Nephron (organoid): ENCODE measurements around the gene CASP7.

Experiments used
- H3K27ac Mint-ChIP-seq, 3 experiments: 2 replicates each; pipeline ENCODE4 v1.8.0; 2020; ENCODE audit warnings: mixed read lengths in 3 of 3, mild to moderate bottlenecking in 2 of 3, moderate library complexity in 1 of 3
- H3K27me3 Mint-ChIP-seq: 2 replicates; pipeline ENCODE4 v1.8.0; 2021; ENCODE audit warnings: low read depth, mild to moderate bottlenecking, moderate library complexity, mixed read lengths
- H3K36me3 Mint-ChIP-seq: 2 replicates; pipeline ENCODE4 v1.8.0; 2020; ENCODE audit warnings: low read depth, mixed read lengths
- H3K4me1 Mint-ChIP-seq: 2 replicates; pipeline ENCODE4 v1.8.0; 2020; ENCODE audit warnings: mixed read lengths
- H3K4me3 Mint-ChIP-seq, 3 experiments: 2 replicates each; pipeline ENCODE4 v1.8.0; 2020; ENCODE audit warnings: mild to moderate bottlenecking in 3 of 3, mixed read lengths in 3 of 3, moderate library complexity in 2 of 3
- H3K9me3 Mint-ChIP-seq: 2 replicates; pipeline ENCODE4 v1.8.0; 2020; ENCODE audit warnings: mixed read lengths
- TF ChIP-seq, protein P1 (sequence below), 3 experiments: fragments of 200-600 bp; sonication (generic); IDR thresholded peaks; one replicate each; pipeline ENCODE4 v1.5.0; 2021; ENCODE audit warnings: antibody characterized with exemption in 3 of 3; ENCODE audit not compliant: unreplicated experiment in 3 of 3

Gene CASP7

DNA sequence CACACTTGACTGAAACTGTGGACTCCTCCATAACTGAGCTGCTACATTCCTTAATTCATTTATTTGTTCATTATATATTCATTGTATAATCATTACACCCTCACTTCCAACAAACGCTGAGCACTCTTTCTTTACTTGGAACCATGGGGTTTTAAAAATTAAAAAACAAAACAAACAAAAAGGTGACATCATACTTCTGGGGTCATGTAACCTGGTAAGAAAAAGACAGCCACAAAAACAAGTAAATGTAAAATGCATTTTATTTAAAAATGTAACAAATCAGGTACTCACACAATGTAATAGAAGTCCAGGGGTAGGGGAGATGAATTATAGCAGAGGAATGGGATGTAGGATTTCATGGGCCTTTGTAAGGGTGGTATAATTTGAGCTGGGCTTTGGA, 96.8 kb downstream of the CASP7 start:
- TF ChIP-seq, protein P1, sequence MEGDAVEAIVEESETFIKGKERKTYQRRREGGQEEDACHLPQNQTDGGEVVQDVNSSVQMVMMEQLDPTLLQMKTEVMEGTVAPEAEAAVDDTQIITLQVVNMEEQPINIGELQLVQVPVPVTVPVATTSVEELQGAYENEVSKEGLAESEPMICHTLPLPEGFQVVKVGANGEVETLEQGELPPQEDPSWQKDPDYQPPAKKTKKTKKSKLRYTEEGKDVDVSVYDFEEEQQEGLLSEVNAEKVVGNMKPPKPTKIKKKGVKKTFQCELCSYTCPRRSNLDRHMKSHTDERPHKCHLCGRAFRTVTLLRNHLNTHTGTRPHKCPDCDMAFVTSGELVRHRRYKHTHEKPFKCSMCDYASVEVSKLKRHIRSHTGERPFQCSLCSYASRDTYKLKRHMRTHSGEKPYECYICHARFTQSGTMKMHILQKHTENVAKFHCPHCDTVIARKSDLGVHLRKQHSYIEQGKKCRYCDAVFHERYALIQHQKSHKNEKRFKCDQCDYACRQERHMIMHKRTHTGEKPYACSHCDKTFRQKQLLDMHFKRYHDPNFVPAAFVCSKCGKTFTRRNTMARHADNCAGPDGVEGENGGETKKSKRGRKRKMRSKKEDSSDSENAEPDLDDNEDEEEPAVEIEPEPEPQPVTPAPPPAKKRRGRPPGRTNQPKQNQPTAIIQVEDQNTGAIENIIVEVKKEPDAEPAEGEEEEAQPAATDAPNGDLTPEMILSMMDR (IDR thresholded peaks at IDR 0.05; ENCODE audit: unreplicated experiment in 3 of 3), result no peak
- H3K4me3 Mint-ChIP-seq, result no peak overlapping the region
- no peak overlapping the region for H3K27ac Mint-ChIP-seq
- H3K9me3 Mint-ChIP-seq, result no peaks in the 10 kb centered on the region
- H3K36me3 Mint-ChIP-seq, result no peaks in the 10 kb centered on the region
- no peaks in the 10 kb centered on the region for H3K4me1 Mint-ChIP-seq
- peaks cover 24% of the 10 kb centered on the region for H3K27me3 Mint-ChIP-seq
